ENCODE measurements around the gene AKR1B15. TPM values are rescaled to one million over a fixed set of nuclear protein-coding genes. Genes with fewer than 3 reads are reported as not detected.

AKR1B15 gene
- polyA plus RNA-seq, 1 of the 3 experiments (the other 2 are of a cell fraction) = not detected

GRCh38 chr7:134512271-134512670, 36.6 kb upstream of the AKR1B15 start:
- Histone ChIP-seq H3K9ac (no peak overlapping the region), H3K9me2 (no peaks in the 10 kb centered on the region), H3F3A (replicated peaks; ENCODE audit: insufficient read depth) (peaks cover 9% of the 10 kb centered on the region), H4K20me1 (ENCODE audit: insufficient read depth) (no peaks in the 10 kb centered on the region), H3K36me3 (replicated peaks in 1 of 2; ENCODE audit: control insufficient read depth in 1 of 2, insufficient read depth in 2 of 2, low read length in 1 of 2) (no peaks in the 10 kb centered on the region), H3K4me2 (no peak overlapping the region), H3K9me3 (no peaks in the 10 kb centered on the region), H3K4me3 (ENCODE audit: low read depth in 2 of 2, low read length in 1 of 2) (no peak overlapping the region), H2AFZ (ENCODE audit: low read depth) (no peak overlapping the region), H3K27ac (ENCODE audit: low read depth in 2 of 2, low read length in 1 of 2) (no peak overlapping the region), H3K4me1 (ENCODE audit: control insufficient read depth in 1 of 2, insufficient read depth in 2 of 2, low read depth in 1 of 2, low read length in 1 of 2) (peaks cover 0 to 6% of the 10 kb centered on the region in 2 experiments; a peak in 1 of 4 replicates), H3K27me3 (ENCODE audit: insufficient read depth) (0 out of 2 replicates have a peak, but pooled peaks cover 16% of the 10 kb centered on the region), H3K79me2 (ENCODE audit: insufficient read depth) (no peaks in the 10 kb centered on the region)
- TF ChIP-seq MAX (IDR thresholded peaks at IDR 0.05; ENCODE audit: low read depth) (no peak), POLR2AphosphoS5 (IDR thresholded peaks at IDR 0.05; ENCODE audit: low read depth, low read length) (no peak), RAD21 (IDR thresholded peaks at IDR 0.05; ENCODE audit: low read length) (no peak), FOSL2 (IDR thresholded peaks at IDR 0.05; ENCODE audit: borderline replicate concordance, low read depth) (no peak), FOXJ3 (CRISPR knock-in tag; IDR thresholded peaks at IDR 0.05) (no peak), TAF1 (IDR thresholded peaks at IDR 0.05; ENCODE audit: borderline replicate concordance, low read depth, low read length) (no peak), CHD2 (IDR thresholded peaks at IDR 0.05; ENCODE audit: low read length, partially characterized antibody) (no peak), SMC3 (IDR thresholded peaks at IDR 0.05; ENCODE audit: low read depth, low read length) (no peak), MEF2A (IDR thresholded peaks at IDR 0.05; ENCODE audit: borderline replicate concordance, low read depth) (no peak)
- CTCF ChIA-PET = interaction anchor here (0.7 to 9.5 kb wide), 9 partner anchors 15 to 94 kb away, joined by 3 to 154 read pairs (median 20); partner anchors contain the start of gene AKR1B1
- POLR2A ChIA-PET = no interaction called here
- DNase-seq = no peak
- 76% methylated on average over 1 of the region's 1 CpG for WGBS (ENCODE audit: low lambda C conversion rate)

DNA sequence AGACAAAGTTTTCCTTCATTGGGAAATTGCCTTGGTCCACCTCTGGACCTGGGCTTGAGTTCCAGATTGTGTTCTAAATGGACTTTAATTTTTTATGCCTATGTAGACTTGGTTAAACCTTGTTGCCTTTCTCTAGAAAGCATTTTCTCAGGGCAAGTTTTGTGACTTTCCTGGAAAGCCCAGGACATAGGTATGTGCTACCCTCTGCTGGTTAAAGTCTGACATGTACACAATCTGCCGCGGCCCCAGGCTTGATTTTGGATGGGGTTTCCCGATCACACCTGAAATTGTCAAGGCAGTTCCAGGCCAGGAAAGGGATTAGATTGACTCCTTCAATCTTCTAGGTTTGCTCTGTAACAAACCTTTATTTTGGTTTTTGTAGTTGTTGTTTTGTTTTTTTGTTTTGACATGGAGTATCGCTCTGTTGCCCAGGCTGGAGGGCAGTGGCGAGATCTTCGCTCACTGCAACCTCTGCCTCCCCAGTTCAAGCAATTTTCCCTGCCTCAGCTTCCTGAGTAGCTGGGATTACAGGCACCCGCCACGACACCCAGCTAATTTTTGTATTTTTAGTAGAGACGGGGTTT, 35.6 kb upstream of the AKR1B15 start:
- Histone ChIP-seq H3K4me3 (ENCODE audit: low read depth in 2 of 2, low read length in 1 of 2) (no peak overlapping the region), H3K27me3 (ENCODE audit: insufficient read depth) (0 out of 2 replicates have a peak, but pooled peaks cover 16% of the 10 kb centered on the region), H3F3A (replicated peaks; ENCODE audit: insufficient read depth) (peaks cover 9% of the 10 kb centered on the region), H3K36me3 (replicated peaks in 1 of 2; ENCODE audit: control insufficient read depth in 1 of 2, insufficient read depth in 2 of 2, low read length in 1 of 2) (no peaks in the 10 kb centered on the region), H3K27ac (ENCODE audit: low read depth in 2 of 2, low read length in 1 of 2) (no peak overlapping the region), H4K20me1 (ENCODE audit: insufficient read depth) (no peaks in the 10 kb centered on the region), H3K4me2 (no peak overlapping the region), H3K9me3 (no peaks in the 10 kb centered on the region), H3K9ac (no peak overlapping the region), H3K79me2 (ENCODE audit: insufficient read depth) (no peaks in the 10 kb centered on the region), H2AFZ (ENCODE audit: low read depth) (no peak overlapping the region), H3K9me2 (no peaks in the 10 kb centered on the region), H3K4me1 (ENCODE audit: control insufficient read depth in 1 of 2, insufficient read depth in 2 of 2, low read depth in 1 of 2, low read length in 1 of 2) (peaks cover 0 to 6% of the 10 kb centered on the region in 2 experiments; a peak in 1 of 4 replicates)
- CTCF ChIA-PET = interaction anchor here (0.7 to 9.5 kb wide), 33 partner anchors 9 to 148 kb away, joined by 3 to 154 read pairs (median 9); partner anchors contain the start of genes AKR1B1, AKR1B10 and AKR1B15
- peak; percentile 60 for DNase-seq
- 35% methylated on average over 9 of the region's 9 CpGs for WGBS (ENCODE audit: low lambda C conversion rate)
- POLR2A ChIA-PET = no interaction called here
- TF ChIP-seq REST (IDR thresholded peaks at IDR 0.05; ENCODE audit: low read depth, low read length) (no peak), RAD21 (IDR thresholded peaks at IDR 0.05; ENCODE audit: low read length) (peak; percentile 92), TAF1 (IDR thresholded peaks at IDR 0.05; ENCODE audit: borderline replicate concordance, low read depth, low read length) (no peak), CTCF (IDR thresholded peaks at IDR 0.05) (peak; percentile 88), RFX5 (IDR thresholded peaks at IDR 0.05; ENCODE audit: low read length) (no peak), GABPA (IDR thresholded peaks at IDR 0.05; ENCODE audit: low read depth) (no peak), IRF3 (IDR thresholded peaks at IDR 0.05; ENCODE audit: low read depth, low read length) (no peak), EP300 (IDR thresholded peaks at IDR 0.05; ENCODE audit: borderline replicate concordance in 1 of 2, low read depth in 1 of 2, low read length in 1 of 2) (no peak), RXRA (IDR thresholded peaks at IDR 0.05; ENCODE audit: borderline replicate concordance, low read depth) (no peak), SMC3 (IDR thresholded peaks at IDR 0.05; ENCODE audit: low read depth, low read length) (peak; percentile 90), MXI1 (IDR thresholded peaks at IDR 0.05; ENCODE audit: low read depth, low read length) (no peak), FOXM1 (IDR thresholded peaks at IDR 0.05; ENCODE audit: low read depth) (no peak), CHD2 (IDR thresholded peaks at IDR 0.05; ENCODE audit: low read length, partially characterized antibody) (no peak)
- TF ChIP-seq, protein P1, sequence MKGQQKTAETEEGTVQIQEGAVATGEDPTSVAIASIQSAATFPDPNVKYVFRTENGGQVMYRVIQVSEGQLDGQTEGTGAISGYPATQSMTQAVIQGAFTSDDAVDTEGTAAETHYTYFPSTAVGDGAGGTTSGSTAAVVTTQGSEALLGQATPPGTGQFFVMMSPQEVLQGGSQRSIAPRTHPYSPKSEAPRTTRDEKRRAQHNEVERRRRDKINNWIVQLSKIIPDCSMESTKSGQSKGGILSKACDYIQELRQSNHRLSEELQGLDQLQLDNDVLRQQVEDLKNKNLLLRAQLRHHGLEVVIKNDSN (IDR thresholded peaks at IDR 0.05; ENCODE audit: borderline replicate concordance, low read depth) = no peak

Measured in SK-N-SH (cell line).